GM23248 (cell line): ENCODE results near the gene OR10G3.

Experiments
- EZH2 ChIP-seq: fragments of 200-600 bp; sonication (generic); IDR thresholded peaks from 2 replicates; pipeline ENCODE4 v1.6.1; 2018; ENCODE audit warnings: antibody characterized with exemption, mild to moderate bottlenecking; ENCODE audit not compliant: insufficient read depth, poor library complexity, severe bottlenecking
- EZH2phosphoT487 ChIP-seq: fragments of 200-600 bp; sonication (generic); IDR thresholded peaks from 2 replicates; pipeline ENCODE4 v1.6.1; 2018; ENCODE audit warnings: antibody characterized with exemption, moderate library complexity, mild to moderate bottlenecking, low read depth; ENCODE audit not compliant: insufficient read depth

DNA sequence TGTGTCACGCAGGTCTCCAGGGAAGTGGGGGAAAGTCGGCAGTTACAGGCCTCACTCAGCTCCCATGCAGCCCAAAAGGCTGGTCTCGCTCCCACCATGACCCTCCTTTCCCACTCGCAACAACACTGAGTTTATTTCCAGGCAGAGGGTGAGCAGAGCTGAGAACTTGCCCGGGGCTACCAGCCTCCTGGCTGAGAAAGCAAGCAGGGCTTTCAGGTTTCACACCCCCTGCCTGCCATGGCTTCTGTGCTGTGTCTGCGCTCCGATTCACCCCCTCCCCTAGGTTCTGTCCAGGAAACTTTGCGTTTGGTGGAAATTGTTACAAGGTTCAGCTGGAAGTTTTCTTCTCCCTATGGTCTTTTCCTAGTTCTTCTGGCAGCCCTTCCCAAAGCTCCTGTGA, 37.7 kb upstream of the OR10G3 start:
- TF ChIP-seq EZH2phosphoT487, result no peak
- TF ChIP-seq EZH2, result no peak
